HepG2 (cell line): ENCODE data around the gene CTF1. TPM values are rescaled to one million over a fixed set of nuclear protein-coding genes. Genes with fewer than 3 reads are reported as not detected.

Experiments
- BHLHE40 ChIP-seq: IDR thresholded peaks from 2 replicates; pipeline ENCODE4 v1.6.1; 2011; ENCODE audit warnings: low read length, improper control_type of control experiment
- CBFB ChIP-seq: sonication (generic); formaldehyde crosslinking; IDR thresholded peaks from 2 replicates; pipeline ENCODE4 v1.4.0; 2020; ENCODE audit warnings: missing genetic modification reagents
- FOSL1 ChIP-seq: sonication (generic); formaldehyde crosslinking; IDR thresholded peaks from 2 replicates; pipeline ENCODE4 v1.9.0; 2021; ENCODE audit warnings: missing genetic modification reagents, borderline replicate concordance
- HBP1 ChIP-seq: IDR thresholded peaks from 2 replicates; pipeline ENCODE4 v1.6.1; 2016; ENCODE audit warnings: low read depth, control low read depth
- IKZF4 ChIP-seq: sonication (generic); formaldehyde crosslinking; IDR thresholded peaks from 2 replicates; pipeline ENCODE4 v1.5.1; 2020; ENCODE audit warnings: borderline replicate concordance, mild to moderate bottlenecking, low read depth, missing genetic modification reagents; ENCODE audit errors: not compliant biosample characterization
- KAT2B ChIP-seq: fragments of 150-350 bp; IDR thresholded peaks from 2 replicates; pipeline ENCODE4 v1.6.1; 2014; ENCODE audit warnings: low read depth, low read length, borderline replicate concordance
- KDM4B ChIP-seq: sonication (generic); formaldehyde crosslinking; IDR thresholded peaks from 2 replicates; pipeline ENCODE4 v1.4.0; 2020; ENCODE audit warnings: missing genetic modification reagents
- MAF1 ChIP-seq: sonication (generic); formaldehyde crosslinking; IDR thresholded peaks from 2 replicates; pipeline ENCODE4 v1.5.0; 2020; ENCODE audit warnings: missing genetic modification reagents, borderline replicate concordance
- MXI1 ChIP-seq: IDR thresholded peaks from 3 replicates; pipeline ENCODE4 v1.6.1; 2012; ENCODE audit warnings: low read depth, low read length, inconsistent platforms, borderline replicate concordance
- NCOA1 ChIP-seq: sonication (generic); formaldehyde crosslinking; IDR thresholded peaks from 2 replicates; pipeline ENCODE4 v1.9.0; 2021; ENCODE audit warnings: missing genetic modification reagents
- PLRG1 ChIP-seq: fragments of 450-650 bp; conservative IDR thresholded peaks from 2 replicates; pipeline ENCODE4 v1.6.1; 2016
- PRDM4 ChIP-seq: sonication (generic); formaldehyde crosslinking; IDR thresholded peaks from 2 replicates; pipeline ENCODE4 v1.9.0; 2021; ENCODE audit warnings: missing genetic modification reagents, borderline replicate concordance
- SP2 ChIP-seq: sonication (generic); formaldehyde crosslinking; IDR thresholded peaks from 2 replicates; pipeline ENCODE4 v1.5.1; 2020; ENCODE audit warnings: mild to moderate bottlenecking, missing genetic modification reagents
- ZBTB49 ChIP-seq: sonication (generic); formaldehyde crosslinking; IDR thresholded peaks from 2 replicates; pipeline ENCODE4 v1.4.0; 2020; ENCODE audit warnings: missing genetic modification reagents, borderline replicate concordance
- ZMYM4 ChIP-seq: sonication (generic); formaldehyde crosslinking; IDR thresholded peaks from 2 replicates; pipeline ENCODE4 v1.8.1; 2023; ENCODE audit warnings: mild to moderate bottlenecking, missing genetic modification reagents
- ZNF362 ChIP-seq: sonication (generic); formaldehyde crosslinking; IDR thresholded peaks from 2 replicates; pipeline ENCODE4 v1.4.0; 2020; ENCODE audit warnings: missing genetic modification reagents, mild to moderate bottlenecking, borderline replicate concordance
- ZNF629 ChIP-seq: sonication (generic); formaldehyde crosslinking; conservative IDR thresholded peaks from 2 replicates; pipeline ENCODE4 v1.5.0; 2020; ENCODE audit warnings: missing genetic modification reagents
- ZSCAN30 ChIP-seq: sonication (generic); formaldehyde crosslinking; IDR thresholded peaks from 2 replicates; pipeline ENCODE4 v1.5.0; 2020; ENCODE audit warnings: mild to moderate bottlenecking, missing genetic modification reagents
- polyA plus RNA-seq, 8 experiments: library from polyadenylated mRNA; depleted of rRNA in 3 of 8; stranded (reverse) in 7 of 8; unstranded in 1 of 8; fragments of >200 nt; fragmentation: Illumina TruSeq in 4 of 8; extraction: Trizol in 4 of 8; gene quantifications; 2 replicates each; pipeline versions ENCODE4 v1.2.1 to v1.2.3, GENCODE V29; 2011 to 2016; ENCODE audit warnings: low read depth in 4 of 8, missing spikeins in 1 of 8, mixed read lengths in 1 of 8; ENCODE audit not compliant: insufficient read depth in 1 of 8
- total RNA-seq, 5 experiments: library from RNA; depleted of rRNA; stranded (reverse); fragments of >200 nt; fragmentation: Illumina TruSeq; extraction: Trizol; gene quantifications; 2 replicates each; pipeline ENCODE4 v1.2.3, GENCODE V29; 2016; ENCODE audit warnings: low read depth in 1 of 5
- TF ChIP-seq, protein P1 (sequence below): IDR thresholded peaks from 2 replicates; pipeline ENCODE4 v1.6.1; 2016; ENCODE audit warnings: mild to moderate bottlenecking

The CTF1 gene
- total and polyA plus RNA-seq, 2 of the 13 experiments (the other 11 are each of a cell fraction or from before 2014, with no cell fraction given) = 0.13 to 1.8 TPM

DNA sequence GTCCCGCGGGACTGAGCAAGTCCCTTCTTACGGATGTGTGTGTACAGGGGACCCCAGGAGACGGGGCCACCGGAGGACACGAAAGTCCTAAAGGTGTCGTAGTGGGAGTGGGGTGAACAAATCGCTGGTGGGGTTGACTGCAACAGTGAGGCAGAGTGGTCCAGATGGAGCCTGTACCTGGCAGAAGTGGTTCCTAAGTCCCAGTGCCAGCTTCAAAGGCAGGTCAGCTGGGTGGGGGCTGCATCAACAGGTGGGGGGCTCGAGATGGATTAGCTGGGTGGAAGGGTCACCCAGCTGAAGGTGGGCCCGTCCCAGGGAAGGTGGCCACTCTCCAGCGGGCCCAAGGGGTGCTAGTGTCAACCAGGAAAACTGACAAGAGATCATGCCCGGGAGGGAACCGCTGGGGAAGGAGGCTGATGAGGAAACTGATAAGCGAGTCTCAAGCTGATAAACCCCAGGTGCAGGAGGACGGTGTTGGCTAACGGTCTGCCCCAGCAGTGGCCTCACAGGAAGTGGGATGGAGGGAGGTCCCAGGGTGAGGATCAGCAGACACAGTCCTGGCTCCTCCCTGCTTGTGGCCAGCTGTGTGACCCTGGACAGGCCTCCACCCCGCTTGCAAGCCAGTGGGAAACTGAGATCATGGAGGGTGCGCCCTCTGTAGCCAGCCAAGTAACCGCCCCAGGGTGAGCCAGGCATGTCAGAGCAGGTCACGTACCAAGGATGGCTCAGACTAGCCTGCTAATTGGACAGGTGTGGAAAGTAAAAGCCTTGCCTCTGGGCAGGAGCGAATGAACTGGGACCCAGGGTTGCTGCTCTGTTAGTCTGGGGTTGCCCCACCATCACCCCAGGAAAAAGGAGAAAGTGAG lies 53.5 kb downstream of the CTF1 start (continued):
- 0 out of 2 replicates have a peak, but pooled peaks have one; percentile 72 for TF ChIP-seq NCOA1 (CRISPR knock-in tag)
- TF ChIP-seq IKZF4 = peak; percentile 91
- TF ChIP-seq PRDM4 = no peak
- no peak for TF ChIP-seq PLRG1
- TF ChIP-seq KAT2B = no peak
- TF ChIP-seq KDM4B = peak; percentile 84
- no peak; the same call in 1 of the 2 replicates for TF ChIP-seq ZNF629
- peak; percentile 86; the same call in 1 of the 3 replicates for TF ChIP-seq MXI1
- peak; percentile 78; the same call in 1 of the 2 replicates for TF ChIP-seq HBP1 (CRISPR knock-in tag)
- peak; percentile 48; the same call in 1 of the 2 replicates for TF ChIP-seq SP2 (CRISPR knock-in tag)
- TF ChIP-seq ZBTB49 = 0 out of 2 replicates have a peak, but pooled peaks have one; percentile 1
- TF ChIP-seq BHLHE40 = 0 out of 2 replicates have a peak, but pooled peaks have one; percentile 8
- no peak for TF ChIP-seq FOSL1
- TF ChIP-seq MAF1 = 0 out of 2 replicates have a peak, but pooled peaks have one; percentile 58
- 0 out of 2 replicates have a peak, but pooled peaks have one; percentile 33 for TF ChIP-seq ZSCAN30 (CRISPR knock-in tag)
- 0 out of 2 replicates have a peak, but pooled peaks have one; percentile 37 for TF ChIP-seq ZNF362
- TF ChIP-seq, protein P1, sequence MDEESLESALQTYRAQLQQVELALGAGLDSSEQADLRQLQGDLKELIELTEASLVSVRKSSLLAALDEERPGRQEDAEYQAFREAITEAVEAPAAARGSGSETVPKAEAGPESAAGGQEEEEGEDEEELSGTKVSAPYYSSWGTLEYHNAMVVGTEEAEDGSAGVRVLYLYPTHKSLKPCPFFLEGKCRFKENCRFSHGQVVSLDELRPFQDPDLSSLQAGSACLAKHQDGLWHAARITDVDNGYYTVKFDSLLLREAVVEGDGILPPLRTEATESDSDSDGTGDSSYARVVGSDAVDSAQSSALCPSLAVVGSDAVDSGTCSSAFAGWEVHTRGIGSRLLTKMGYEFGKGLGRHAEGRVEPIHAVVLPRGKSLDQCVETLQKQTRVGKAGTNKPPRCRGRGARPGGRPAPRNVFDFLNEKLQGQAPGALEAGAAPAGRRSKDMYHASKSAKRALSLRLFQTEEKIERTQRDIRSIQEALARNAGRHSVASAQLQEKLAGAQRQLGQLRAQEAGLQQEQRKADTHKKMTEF = peak; percentile 89; the same call in 1 of the 2 replicates
- TF ChIP-seq ZMYM4 (CRISPR knock-in tag) = peak; percentile 85
- peak; percentile 60; the same call in 1 of the 2 replicates for TF ChIP-seq CBFB
